Measurements from ENCODE around the gene VWA7.

VWA7 gene

GRCh38 chr6:31727717-31728671 is 49.1 kb downstream of the VWA7 start:
- DNase-seq, result peak; percentile 34

GRCh38 chr6:31727034-31727716 is 50.0 kb downstream of the VWA7 start:
- DNase-seq, result no peak

GRCh38 chr6:31725502-31726350 is 51.4 kb downstream of the VWA7 start:
- DNase-seq, result no peak

- DNase-seq, result no peak
Measured at GRCh38 chr6:31723980-31724691, 53.0 kb downstream of the VWA7 start.

- no peak for DNase-seq
Measured at GRCh38 chr6:31723245-31723979, 53.7 kb downstream of the VWA7 start, which contains the start of gene MPIG6B. TSS of gene MPIG6B (plus strand) at chr6:31723373. CDS start at chr6:31723384, 11 bp downstream.

GRCh38 chr6:31722173-31722572 is 55.0 kb downstream of the VWA7 start:
- no peak for DNase-seq

GRCh38 chr6:31721351-31722020 is 55.6 kb downstream of the VWA7 start, which contains the start of gene LY6G6C:
TSS of gene LY6G6C (minus strand) at chr6:31721746. CDS start at chr6:31721679, 67 bp downstream.
- DNase-seq, result no peak

- DNase-seq, result no peak
Measured at GRCh38 chr6:31720196-31720770, 56.8 kb downstream of the VWA7 start.

- no peak for DNase-seq
Measured at GRCh38 chr6:31719001-31719400, 58.1 kb downstream of the VWA7 start.

GRCh38 chr6:31718265-31718664 is 58.9 kb downstream of the VWA7 start:
- no peak for DNase-seq

GRCh38 chr6:31717499-31718222 is 59.5 kb downstream of the VWA7 start:
- no peak for DNase-seq
